ENCODE data around the gene KDM2B. TPM values are rescaled to one million over a fixed set of nuclear protein-coding genes. Genes with fewer than 3 reads are reported as not detected.

The KDM2B gene
- total and polyA plus RNA-seq, 2 of the 8 experiments (the other 6 are each of a cell fraction or from before 2014, with no cell fraction given) = 111 to 162 TPM

- no peak overlapping the region for H2AFZ ChIP-seq (ENCODE audit: low read length)
- H4K91ac ChIP-seq (replicated peaks; ENCODE audit: insufficient read length, low read length) = no peak overlapping the region
- no peak overlapping the region for H2AK5ac ChIP-seq (ENCODE audit: low read depth, low read length)
- H3K4me3 ChIP-seq (ENCODE audit: extremely low read depth in 1 of 4, insufficient read depth in 2 of 4, low read depth in 3 of 4, low read length in 4 of 4) = no peak overlapping the region
- no peaks in the 10 kb centered on the region for H3K27me3 ChIP-seq (replicated peaks in 1 of 4; ENCODE audit: control insufficient read depth in 3 of 4, extremely low read depth in 1 of 4, insufficient read depth in 3 of 4, low read length in 3 of 4)
- H3K23me2 ChIP-seq (ENCODE audit: low read depth, low read length) = no peaks in the 10 kb centered on the region
- no peak for FAIRE-seq
- no peak overlapping the region for H2BK120ac ChIP-seq (replicated peaks; ENCODE audit: low read depth, low read length)
- H3K23ac ChIP-seq (ENCODE audit: insufficient read length) = no peak overlapping the region
- CTCF ChIA-PET (ENCODE audit: partially characterized antibody) = interaction anchor here (1.6 to 5.5 kb wide), 2 partner anchors 19 to 258 kb away, joined by 3 to 49 read pairs; no protein-coding TSS in a partner anchor
- H4K8ac ChIP-seq (ENCODE audit: extremely low read depth, insufficient read depth, low read length) = no peak overlapping the region
- no peaks in the 10 kb centered on the region for H3K9me3 ChIP-seq (ENCODE audit: insufficient read depth in 2 of 2, low read depth in 1 of 2, low read length in 1 of 2)
- H3K9ac ChIP-seq (replicated peaks in 1 of 4; ENCODE audit: extremely low read depth in 1 of 4, low read depth in 3 of 4, low read length in 3 of 4) = no peak overlapping the region
- TF ChIP-seq SIN3A (conservative IDR thresholded peaks at IDR 0.05 in 1 of 2, IDR thresholded peaks at IDR 0.05 in 1 of 2; ENCODE audit: low read depth in 1 of 2, low read length in 2 of 2) = no peak
- no peak for TF ChIP-seq KDM5A (IDR thresholded peaks at IDR 0.05; ENCODE audit: low read length)
- TF ChIP-seq BACH1 (IDR thresholded peaks at IDR 0.05; ENCODE audit: low read length) = no peak
- TF ChIP-seq TAF7 (optimal IDR thresholded peaks at IDR 0.05; ENCODE audit: borderline replicate concordance, low read depth, low read length) = no peak
- TF ChIP-seq CBX5 (IDR thresholded peaks at IDR 0.05; ENCODE audit: low read depth, low read length) = no peak
- no peak for TF ChIP-seq GTF2F1 (IDR thresholded peaks at IDR 0.05; ENCODE audit: borderline replicate concordance, low read depth, low read length)
- TF ChIP-seq YY1 (IDR thresholded peaks at IDR 0.05; ENCODE audit: low read depth, low read length) = no peak
- TF ChIP-seq POLR2A (IDR thresholded peaks at IDR 0.05; ENCODE audit: control extremely low read depth in 1 of 2, low read depth in 2 of 2, low read length in 2 of 2) = peak in 1 of 2 experiments; percentile 39; a peak in 1 of 3 replicates
- no peak for TF ChIP-seq BRCA1 (IDR thresholded peaks at IDR 0.05; ENCODE audit: low read depth, low read length)
- no peak for TF ChIP-seq SRF (IDR thresholded peaks at IDR 0.05; ENCODE audit: low read depth, low read length)
- no peak for TF ChIP-seq POU5F1 (IDR thresholded peaks at IDR 0.05; ENCODE audit: low read depth, low read length)
- peak; percentile 58; the same call in 1 of the 2 replicates for TF ChIP-seq POLR2AphosphoS5 (IDR thresholded peaks at IDR 0.05; ENCODE audit: low read depth, low read length)
- no peak for TF ChIP-seq MAFK (IDR thresholded peaks at IDR 0.05; ENCODE audit: low read depth, low read length)
- no peak for TF ChIP-seq EGR1 (IDR thresholded peaks at IDR 0.05; ENCODE audit: borderline replicate concordance, low read depth, low read length)
- peaks cover 2% of the 10 kb centered on the region; the same call in 1 of the 2 replicates for H3K79me1 ChIP-seq (ENCODE audit: low read depth, low read length)
- no peaks in the 10 kb centered on the region for H3K4me1 ChIP-seq (replicated peaks in 1 of 4; ENCODE audit: control insufficient read depth in 3 of 4, insufficient read depth in 4 of 4, low read length in 3 of 4)
- no peak overlapping the region for H3K18ac ChIP-seq (ENCODE audit: extremely low read depth, low read length)
- H3K4me2 ChIP-seq (ENCODE audit: insufficient read depth in 1 of 2, low read depth in 2 of 2, low read length in 2 of 2) = no peak overlapping the region
- 95% methylated on average over 14 of the region's 14 CpGs; no CpG with 5 or more reads in 1 of the 2 experiments for WGBS, 2 experiments (ENCODE audit: extremely low coverage in 1 of 2, insufficient coverage in 1 of 2, insufficient read length in 1 of 2, insufficient replicate concordance in 2 of 2, low coverage in 1 of 2, low lambda C conversion rate in 2 of 2, missing lambda C conversion rate in 1 of 2)
- H3K56ac ChIP-seq (replicated peaks; ENCODE audit: insufficient read length, low read depth, low read length) = no peak overlapping the region
- no peaks in the 10 kb centered on the region for H3K79me2 ChIP-seq (ENCODE audit: control insufficient read depth in 1 of 2, insufficient read depth in 2 of 2, low read length in 2 of 2)
- H3K36me3 ChIP-seq (ENCODE audit: control insufficient read depth in 2 of 4, insufficient read depth in 4 of 4, low read length in 3 of 4) = peaks cover 19 to 91% (median 60%) of the 10 kb centered on the region in 4 experiments
- POLR2A ChIA-PET (ENCODE audit: partially characterized antibody) = interaction anchor here (0.8 to 2.8 kb wide), 7 partner anchors 9 to 23 kb away, joined by 3 to 10 read pairs (median 4); partner anchors contain the start of gene RNF34
- no peak overlapping the region for H2BK5ac ChIP-seq (ENCODE audit: low read depth, low read length)
- no peak overlapping the region for H3K27ac ChIP-seq (ENCODE audit: low read depth, low read length)
- H3K4ac ChIP-seq (replicated peaks; ENCODE audit: insufficient read length, low read depth, low read length) = no peak overlapping the region
- H4K5ac ChIP-seq (ENCODE audit: insufficient read length, low read depth, low read length) = no peak overlapping the region
- no peak overlapping the region for H2BK12ac ChIP-seq (ENCODE audit: low read depth, low read length)
- no peak for DNase-seq (ENCODE audit: low read depth in 1 of 2, low spot score in 2 of 2)
- H2BK15ac ChIP-seq (ENCODE audit: low read length) = no peak overlapping the region
- no peak overlapping the region for H2BK20ac ChIP-seq (ENCODE audit: low read length)
- no peak overlapping the region for H3K14ac ChIP-seq (ENCODE audit: insufficient read length)
- peaks cover 2 to 9% of the 10 kb centered on the region in 2 experiments for H4K20me1 ChIP-seq (replicated peaks in 1 of 2; ENCODE audit: control insufficient read depth in 1 of 2, insufficient read depth in 2 of 2, low read length in 2 of 2)
Observed at GRCh38 chr12:121423253-121423652, 157.6 kb downstream of the KDM2B start.
